ENCODE data around the gene PCSK6. TPM values are rescaled to one million over a fixed set of nuclear protein-coding genes. Genes with fewer than 3 reads are reported as not detected.
A peak's percentile ranks its signal among the peaks of the same experiment; 100 is the strongest.

PCSK6 gene
- total RNA-seq, 1 experiment from 2014 or later = 3.7 TPM

DNA sequence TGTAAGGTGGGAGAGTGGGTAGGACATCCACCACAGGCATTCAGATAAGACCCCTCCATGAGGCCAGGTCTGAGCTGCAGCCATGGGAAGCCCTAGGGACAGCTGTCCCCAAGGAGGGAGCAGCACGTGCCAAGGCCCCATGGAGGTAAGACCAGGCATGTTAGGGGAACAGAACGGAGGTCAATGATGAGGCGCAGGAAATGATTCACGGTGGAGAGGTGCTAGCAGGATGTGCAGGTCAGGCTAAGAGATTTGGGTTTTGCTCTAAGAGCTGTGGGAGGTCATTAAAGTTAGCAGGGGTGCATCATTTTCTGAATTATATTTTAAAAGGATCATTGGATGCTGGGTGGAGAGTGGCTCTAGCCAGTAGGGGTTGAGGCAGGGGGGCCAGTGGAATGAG, 128.1 kb downstream of the PCSK6 start:
- no peaks in the 10 kb centered on the region for H3K79me2 ChIP-seq (ENCODE audit: low read length)
- no peak overlapping the region for H3K4me3 ChIP-seq (ENCODE audit: low read length)
- DNase-seq (no peak), ATAC-seq (no peak)
- no TSS peak for BruUV-seq (replicated peaks)
- H3K9ac ChIP-seq (ENCODE audit: low read length) = no peak overlapping the region
- H3K27ac ChIP-seq (ENCODE audit: low read length) = no peak overlapping the region
- intact Hi-C loops (cut with micrococcal nuclease) = no loop called here
- H4K20me1 ChIP-seq (ENCODE audit: low read length) = no peaks in the 10 kb centered on the region
- ChIA-PET CTCF (no interaction called here), POLR2A (ENCODE audit: unreplicated experiment) (interaction anchor here (0.6 kb wide), 1 partner anchor 8 kb away, joined by 4 read pairs; no protein-coding TSS in a partner anchor)
- H3K9me3 ChIP-seq (ENCODE audit: low read length) = no peaks in the 10 kb centered on the region
- H3K9me2 ChIP-seq (replicated peaks; ENCODE audit: low read length) = no peaks in the 10 kb centered on the region
- TF ChIP-seq EZH2 (IDR thresholded peaks at IDR 0.05; ENCODE audit: low read length, unreplicated experiment) (no peak), EZH2phosphoT487 (IDR thresholded peaks at IDR 0.05; ENCODE audit: borderline replicate concordance, low read length) (no peak)
- TF ChIP-seq, protein P1, sequence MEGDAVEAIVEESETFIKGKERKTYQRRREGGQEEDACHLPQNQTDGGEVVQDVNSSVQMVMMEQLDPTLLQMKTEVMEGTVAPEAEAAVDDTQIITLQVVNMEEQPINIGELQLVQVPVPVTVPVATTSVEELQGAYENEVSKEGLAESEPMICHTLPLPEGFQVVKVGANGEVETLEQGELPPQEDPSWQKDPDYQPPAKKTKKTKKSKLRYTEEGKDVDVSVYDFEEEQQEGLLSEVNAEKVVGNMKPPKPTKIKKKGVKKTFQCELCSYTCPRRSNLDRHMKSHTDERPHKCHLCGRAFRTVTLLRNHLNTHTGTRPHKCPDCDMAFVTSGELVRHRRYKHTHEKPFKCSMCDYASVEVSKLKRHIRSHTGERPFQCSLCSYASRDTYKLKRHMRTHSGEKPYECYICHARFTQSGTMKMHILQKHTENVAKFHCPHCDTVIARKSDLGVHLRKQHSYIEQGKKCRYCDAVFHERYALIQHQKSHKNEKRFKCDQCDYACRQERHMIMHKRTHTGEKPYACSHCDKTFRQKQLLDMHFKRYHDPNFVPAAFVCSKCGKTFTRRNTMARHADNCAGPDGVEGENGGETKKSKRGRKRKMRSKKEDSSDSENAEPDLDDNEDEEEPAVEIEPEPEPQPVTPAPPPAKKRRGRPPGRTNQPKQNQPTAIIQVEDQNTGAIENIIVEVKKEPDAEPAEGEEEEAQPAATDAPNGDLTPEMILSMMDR (conservative IDR thresholded peaks at IDR 0.05; ENCODE audit: low read depth, low read length) = no peak
- H3K4me2 ChIP-seq (ENCODE audit: low read length) = no peak overlapping the region
- H3F3A ChIP-seq (ENCODE audit: low read length, unreplicated experiment) = no peaks in the 10 kb centered on the region
- peaks cover 3% of the 10 kb centered on the region; the same call in 1 of the 2 replicates for H3K27me3 ChIP-seq (ENCODE audit: low read length)
- H3K4me1 ChIP-seq (ENCODE audit: insufficient read depth, low read length) = peaks cover 11% of the 10 kb centered on the region
- no peak overlapping the region for H2AFZ ChIP-seq (ENCODE audit: low read length)
- H3K36me3 ChIP-seq (ENCODE audit: low read depth, low read length) = no peaks in the 10 kb centered on the region

DNA sequence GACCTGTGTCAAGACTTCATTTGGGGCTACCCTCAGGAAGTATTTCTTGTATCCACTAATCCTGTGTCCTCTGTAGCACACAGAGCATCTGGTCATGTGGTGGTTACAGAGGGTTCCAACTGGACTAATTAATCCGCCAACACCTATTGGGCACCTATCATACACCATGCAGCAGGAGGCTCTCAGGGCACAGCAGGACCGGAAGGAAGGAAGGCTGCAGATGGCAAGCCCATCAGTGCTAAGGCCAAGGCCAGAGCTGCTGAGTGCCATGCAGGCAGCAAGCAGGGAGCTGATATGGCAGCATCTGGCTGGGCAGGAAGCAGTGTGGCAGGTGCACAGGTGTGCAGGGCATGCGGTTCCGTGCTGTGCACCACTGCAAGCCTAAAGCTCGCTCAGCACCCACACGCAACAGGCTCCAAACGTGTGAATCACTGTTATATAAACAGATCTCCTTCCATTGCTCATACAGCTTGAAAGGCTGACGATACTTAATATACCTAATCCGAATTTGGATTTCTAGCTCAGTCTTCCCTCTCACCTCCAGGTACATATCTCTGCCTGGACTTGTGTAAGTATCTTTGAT, 130.1 kb downstream of the PCSK6 start:
- no peak for TF ChIP-seq EZH2phosphoT487 (IDR thresholded peaks at IDR 0.05; ENCODE audit: borderline replicate concordance, low read length)
- TF ChIP-seq, protein P1 (conservative IDR thresholded peaks at IDR 0.05; ENCODE audit: low read depth, low read length) = no peak
- TF ChIP-seq EZH2 (IDR thresholded peaks at IDR 0.05; ENCODE audit: low read length, unreplicated experiment) = no peak
- Histone ChIP-seq H3K27ac (ENCODE audit: low read length) (no peak overlapping the region), H3K4me3 (ENCODE audit: low read length) (no peak overlapping the region), H3K36me3 (ENCODE audit: low read depth, low read length) (no peaks in the 10 kb centered on the region), H3K79me2 (ENCODE audit: low read length) (no peaks in the 10 kb centered on the region), H3K27me3 (ENCODE audit: low read length) (peaks cover 1% of the 10 kb centered on the region; the same call in 1 of the 2 replicates), H3K9me3 (ENCODE audit: low read length) (no peaks in the 10 kb centered on the region), H4K20me1 (ENCODE audit: low read length) (no peaks in the 10 kb centered on the region), H3K9me2 (replicated peaks; ENCODE audit: low read length) (no peaks in the 10 kb centered on the region), H3F3A (ENCODE audit: low read length, unreplicated experiment) (no peaks in the 10 kb centered on the region), H3K4me2 (ENCODE audit: low read length) (peak overlapping the region; percentile 42), H2AFZ (ENCODE audit: low read length) (no peak overlapping the region), H3K4me1 (ENCODE audit: insufficient read depth, low read length) (peaks cover 11% of the 10 kb centered on the region), H3K9ac (ENCODE audit: low read length) (no peak overlapping the region)
- BruUV-seq (replicated peaks) = no TSS peak
- ChIA-PET POLR2A (ENCODE audit: unreplicated experiment) (interaction anchor here (0.6 kb wide), 1 partner anchor 12 kb away, joined by 3 read pairs; no protein-coding TSS in a partner anchor), CTCF (interaction anchor here (0.5 kb wide), 1 partner anchor 14 kb away, joined by 3 read pairs; no protein-coding TSS in a partner anchor)
- intact Hi-C loops (cut with micrococcal nuclease) = no loop called here
- ATAC-seq (peak; percentile 95), DNase-seq (peak; percentile 79)

DNA sequence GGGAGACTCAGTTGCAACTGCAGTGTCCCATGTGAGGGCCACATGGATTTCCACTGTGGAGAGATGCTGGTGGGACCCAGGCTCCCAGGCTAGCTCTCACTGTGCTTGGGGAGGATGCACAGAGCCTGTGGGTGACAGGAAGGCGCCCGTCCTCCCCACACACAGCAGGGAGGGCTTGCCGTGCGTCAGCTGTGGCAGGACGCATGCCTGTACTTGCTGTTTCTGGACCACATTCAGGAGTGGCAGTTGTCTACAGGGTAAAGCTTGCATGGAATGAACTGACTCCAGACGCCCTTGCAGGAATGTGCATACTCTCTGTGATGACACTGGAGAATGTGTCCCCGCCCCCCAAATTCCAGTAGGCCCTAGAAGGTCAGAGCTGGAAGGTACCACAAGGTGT, 130.6 kb downstream of the PCSK6 start:
- H3K4me3 ChIP-seq (ENCODE audit: low read length) = no peak overlapping the region
- no TSS peak for BruUV-seq (replicated peaks)
- no peak for ATAC-seq
- H3K9me2 ChIP-seq (replicated peaks; ENCODE audit: low read length) = no peaks in the 10 kb centered on the region
- no peak overlapping the region for H3K4me2 ChIP-seq (ENCODE audit: low read length)
- H3F3A ChIP-seq (ENCODE audit: low read length, unreplicated experiment) = no peaks in the 10 kb centered on the region
- ChIA-PET CTCF (no interaction called here), POLR2A (ENCODE audit: unreplicated experiment) (no interaction called here)
- H3K9ac ChIP-seq (ENCODE audit: low read length) = no peak overlapping the region
- H3K79me2 ChIP-seq (ENCODE audit: low read length) = no peaks in the 10 kb centered on the region
- no peaks in the 10 kb centered on the region for H3K9me3 ChIP-seq (ENCODE audit: low read length)
- peaks cover 11% of the 10 kb centered on the region for H3K4me1 ChIP-seq (ENCODE audit: insufficient read depth, low read length)
- no peaks in the 10 kb centered on the region for H3K36me3 ChIP-seq (ENCODE audit: low read depth, low read length)
- no peak for DNase-seq
- no peak overlapping the region for H2AFZ ChIP-seq (ENCODE audit: low read length)
- H3K27ac ChIP-seq (ENCODE audit: low read length) = no peak overlapping the region
- peaks cover 6% of the 10 kb centered on the region; the same call in 1 of the 2 replicates for H3K27me3 ChIP-seq (ENCODE audit: low read length)
- H4K20me1 ChIP-seq (ENCODE audit: low read length) = no peaks in the 10 kb centered on the region
- TF ChIP-seq EZH2 (IDR thresholded peaks at IDR 0.05; ENCODE audit: low read length, unreplicated experiment) = no peak
- TF ChIP-seq, protein P1 (conservative IDR thresholded peaks at IDR 0.05; ENCODE audit: low read depth, low read length) = no peak
- intact Hi-C loops (cut with micrococcal nuclease) = no loop called here

Measured in PC-3 (cell line).